OCI-LY1 (cell line): ENCODE measurements around the gene CHKA.

Experiments used
- H2AFZ ChIP-seq: fragments of 200-600 bp; sonication (generic), shearing (Covaris generic); 2 replicates; pipeline ENCODE4 v1.6.0; 2014; ENCODE audit warnings: antibody characterized with exemption, mild to moderate bottlenecking, low read length
- H3F3A ChIP-seq: fragments of 200-600 bp; sonication (generic), shearing (Covaris generic); 2 replicates; pipeline ENCODE4 v1.6.0; 2014; ENCODE audit warnings: mild to moderate bottlenecking, antibody characterized with exemption, low read length, moderate library complexity; ENCODE audit not compliant: insufficient read depth
- H3K27ac ChIP-seq: fragments of 200-600 bp; sonication (generic); 2 replicates; pipeline ENCODE4 v1.5.1; 2014; ENCODE audit warnings: low read length, mixed run types, mild to moderate bottlenecking, low read depth; ENCODE audit not compliant: poor library complexity, severe bottlenecking
- H3K27me3 ChIP-seq: fragments of 200-600 bp; sonication (generic); 2 replicates; pipeline ENCODE4 v1.6.0; 2014; ENCODE audit warnings: antibody characterized with exemption, mild to moderate bottlenecking, low read length, moderate library complexity; ENCODE audit not compliant: insufficient read depth
- H3K36me3 ChIP-seq: fragments of 200-600 bp; sonication (generic); 2 replicates; pipeline ENCODE4 v1.6.1; 2014; ENCODE audit warnings: mild to moderate bottlenecking, antibody characterized with exemption, low read length, moderate library complexity, mixed read lengths; ENCODE audit not compliant: insufficient read depth
- H3K4me1 ChIP-seq: fragments of 200-600 bp; sonication (generic); 2 replicates; pipeline ENCODE4 v1.5.1; 2014; ENCODE audit warnings: mild to moderate bottlenecking, low read length, moderate library complexity; ENCODE audit not compliant: insufficient read depth, severe bottlenecking
- H3K4me2 ChIP-seq: fragments of 200-600 bp; sonication (generic), shearing (Covaris generic); 2 replicates; pipeline ENCODE4 v1.6.1; 2014; ENCODE audit warnings: low read length
- H3K4me3 ChIP-seq: fragments of 200-600 bp; sonication (generic); 2 replicates; pipeline ENCODE4 v1.5.1; 2014; ENCODE audit warnings: low read length, low read depth, mild to moderate bottlenecking, mixed read lengths; ENCODE audit not compliant: poor library complexity, severe bottlenecking
- H3K79me2 ChIP-seq: fragments of 200-600 bp; shearing (Covaris generic); 2 replicates; pipeline ENCODE4 v1.6.1; 2016; ENCODE audit warnings: mixed run types, low read length, mixed read lengths; ENCODE audit not compliant: insufficient read depth
- H3K9ac ChIP-seq: fragments of 200-600 bp; sonication (generic), shearing (Covaris generic); 2 replicates; pipeline ENCODE4 v1.6.1; 2014; ENCODE audit warnings: mild to moderate bottlenecking, low read length, mixed read lengths
- H3K9me2 ChIP-seq: fragments of 200-600 bp; sonication (generic), shearing (Covaris generic); 2 replicates; pipeline ENCODE4 v1.6.1; 2014; ENCODE audit warnings: low read depth, mild to moderate bottlenecking, low read length, mixed read lengths
- H3K9me3 ChIP-seq: fragments of 200-600 bp; shearing (Covaris generic); 2 replicates; pipeline ENCODE4 v1.6.1; 2014; ENCODE audit warnings: low read length, mixed read lengths
- H4K20me1 ChIP-seq: fragments of 200-600 bp; sonication (generic), shearing (Covaris generic); 2 replicates; pipeline ENCODE4 v1.6.0; 2016; ENCODE audit warnings: mild to moderate bottlenecking, low read length; ENCODE audit not compliant: insufficient read depth
- EZH2 ChIP-seq: fragments of 200-600 bp; sonication (generic), shearing (Covaris generic); IDR thresholded peaks from 2 replicates; pipeline ENCODE4 v1.8.0; 2017; ENCODE audit warnings: borderline replicate concordance, mixed run types, mild to moderate bottlenecking, antibody characterized with exemption, low read length, moderate library complexity, mixed read lengths
- TF ChIP-seq, protein P1 (sequence below): fragments of 200-600 bp; sonication (generic), shearing (Covaris generic); IDR thresholded peaks from 2 replicates; pipeline ENCODE4 v1.5.1; 2017; ENCODE audit warnings: mild to moderate bottlenecking, antibody characterized with exemption, low read length, moderate library complexity, mixed read lengths

The CHKA gene

DNA sequence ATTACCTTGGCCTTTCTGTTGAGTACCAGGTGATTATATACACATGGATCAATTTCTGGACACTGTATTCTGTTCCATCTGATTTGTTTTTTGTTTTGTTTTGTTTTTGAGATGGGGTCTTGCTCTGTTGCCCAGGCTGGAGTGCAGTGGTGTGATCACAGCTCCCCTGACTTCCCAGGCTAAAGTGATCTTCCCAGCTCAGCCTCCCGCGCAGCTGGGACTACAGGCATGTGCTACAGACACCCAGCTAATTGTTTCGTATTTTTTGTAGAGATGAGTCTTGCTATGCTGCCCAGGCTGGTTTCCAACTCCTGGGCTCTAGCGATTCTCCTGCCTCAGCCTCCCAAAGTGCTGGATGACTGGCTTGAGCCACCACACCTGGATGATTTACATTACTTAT lies 63.4 kb downstream of the CHKA start:
- H3K79me2 ChIP-seq = no peaks in the 10 kb centered on the region
- H3K27ac ChIP-seq = no peak overlapping the region
- no peak overlapping the region for H2AFZ ChIP-seq
- no peaks in the 10 kb centered on the region for H3K9me2 ChIP-seq
- no peak for TF ChIP-seq EZH2
- TF ChIP-seq, protein P1, sequence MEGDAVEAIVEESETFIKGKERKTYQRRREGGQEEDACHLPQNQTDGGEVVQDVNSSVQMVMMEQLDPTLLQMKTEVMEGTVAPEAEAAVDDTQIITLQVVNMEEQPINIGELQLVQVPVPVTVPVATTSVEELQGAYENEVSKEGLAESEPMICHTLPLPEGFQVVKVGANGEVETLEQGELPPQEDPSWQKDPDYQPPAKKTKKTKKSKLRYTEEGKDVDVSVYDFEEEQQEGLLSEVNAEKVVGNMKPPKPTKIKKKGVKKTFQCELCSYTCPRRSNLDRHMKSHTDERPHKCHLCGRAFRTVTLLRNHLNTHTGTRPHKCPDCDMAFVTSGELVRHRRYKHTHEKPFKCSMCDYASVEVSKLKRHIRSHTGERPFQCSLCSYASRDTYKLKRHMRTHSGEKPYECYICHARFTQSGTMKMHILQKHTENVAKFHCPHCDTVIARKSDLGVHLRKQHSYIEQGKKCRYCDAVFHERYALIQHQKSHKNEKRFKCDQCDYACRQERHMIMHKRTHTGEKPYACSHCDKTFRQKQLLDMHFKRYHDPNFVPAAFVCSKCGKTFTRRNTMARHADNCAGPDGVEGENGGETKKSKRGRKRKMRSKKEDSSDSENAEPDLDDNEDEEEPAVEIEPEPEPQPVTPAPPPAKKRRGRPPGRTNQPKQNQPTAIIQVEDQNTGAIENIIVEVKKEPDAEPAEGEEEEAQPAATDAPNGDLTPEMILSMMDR = no peak
- no peak overlapping the region for H3K4me2 ChIP-seq
- H3K9me3 ChIP-seq = no peaks in the 10 kb centered on the region
- no peaks in the 10 kb centered on the region for H4K20me1 ChIP-seq
- peaks cover 52% of the 10 kb centered on the region for H3K36me3 ChIP-seq
- H3K9ac ChIP-seq = no peak overlapping the region
- H3K27me3 ChIP-seq = no peaks in the 10 kb centered on the region
- no peaks in the 10 kb centered on the region for H3F3A ChIP-seq
- H3K4me1 ChIP-seq = no peaks in the 10 kb centered on the region
- H3K4me3 ChIP-seq = no peak overlapping the region

DNA sequence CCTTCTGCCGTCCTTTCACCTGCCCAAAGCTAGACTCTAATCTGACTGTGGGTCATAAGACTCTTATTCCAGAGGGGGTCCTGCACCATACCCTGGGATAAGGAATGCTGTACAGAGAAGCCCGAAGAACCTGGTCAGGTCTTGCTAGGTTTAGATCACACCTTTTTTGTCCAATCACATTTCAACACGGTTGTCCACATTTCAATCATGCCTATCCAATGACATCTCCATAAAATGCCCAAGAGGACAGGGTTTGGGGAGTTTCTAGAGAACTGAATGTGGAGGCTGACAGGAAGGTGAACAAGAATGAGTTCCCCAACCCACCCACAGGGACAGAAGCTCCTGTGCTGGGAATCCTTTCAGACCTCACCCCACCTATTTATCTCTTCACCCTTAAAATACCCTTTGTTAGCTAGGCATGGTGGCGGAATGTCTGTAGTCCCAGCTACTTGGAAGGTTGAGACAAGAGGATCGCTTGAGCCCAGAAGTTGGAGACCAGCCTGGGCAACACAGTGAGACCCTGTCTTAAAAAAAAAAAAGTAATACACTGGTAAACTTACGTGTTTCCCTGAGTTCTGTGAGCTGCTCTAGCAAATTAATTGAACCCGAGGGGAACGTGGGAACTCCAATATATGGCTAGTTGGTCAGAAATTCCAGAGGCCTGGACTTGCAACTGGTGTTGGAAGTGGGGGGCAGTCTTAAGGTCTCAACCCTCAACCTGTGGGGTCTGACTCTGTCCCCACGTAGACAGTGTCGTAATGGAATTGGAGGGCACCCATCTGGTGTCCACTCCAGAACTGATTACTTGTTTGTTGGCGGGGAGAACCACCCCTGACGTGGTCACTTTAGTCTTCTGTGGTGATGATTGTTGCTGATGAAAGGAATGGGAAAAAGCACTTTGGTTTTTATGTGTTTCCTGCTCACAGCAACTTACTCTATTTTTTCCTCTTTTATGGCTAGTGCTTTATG lies 64.6 kb downstream of the CHKA start:
- Histone ChIP-seq H3K36me3 (peaks cover 47% of the 10 kb centered on the region), H3F3A (no peaks in the 10 kb centered on the region)

DNA sequence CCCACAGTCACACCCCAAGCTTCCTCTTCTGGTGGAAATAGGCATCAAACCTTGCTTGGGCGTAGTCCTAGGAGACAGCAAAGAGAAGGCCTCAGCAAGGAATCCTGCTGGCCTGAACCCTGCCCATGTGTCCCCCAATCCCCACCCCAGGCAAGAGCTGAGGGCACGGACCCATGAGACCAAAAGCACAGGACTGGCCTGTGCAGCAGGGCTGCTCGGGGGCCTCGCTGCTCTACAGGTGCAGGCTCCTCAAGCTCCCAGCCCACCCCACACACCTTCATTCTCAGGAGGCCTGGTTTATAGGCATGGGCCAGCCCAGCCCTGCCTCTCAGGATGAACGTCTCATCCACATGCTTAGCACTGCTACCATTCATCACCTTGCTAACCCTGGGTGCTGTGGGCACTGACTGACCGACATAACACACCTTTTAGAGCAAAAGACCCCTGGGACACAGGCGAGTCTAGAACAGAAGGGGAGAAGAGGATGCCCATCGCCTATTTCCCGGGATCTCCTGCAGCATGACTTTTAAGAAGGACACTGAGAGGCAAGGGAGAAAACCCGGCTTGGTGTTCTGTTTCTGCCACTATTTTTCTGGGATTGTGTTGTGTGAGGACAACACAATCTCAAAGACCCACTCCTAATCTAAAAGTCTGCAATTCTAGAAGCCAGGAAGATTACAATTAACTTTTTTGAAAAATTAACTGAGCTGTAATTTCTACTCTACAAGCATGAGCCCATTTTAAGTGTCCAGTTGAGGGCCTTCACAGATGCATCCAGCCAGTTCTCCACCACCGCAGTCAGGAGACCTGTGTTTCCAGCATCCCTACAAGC lies 67.0 kb downstream of the CHKA start:
- no peaks in the 10 kb centered on the region for H3F3A ChIP-seq
- no peaks in the 10 kb centered on the region for H3K27me3 ChIP-seq
- H3K9me2 ChIP-seq = no peaks in the 10 kb centered on the region
- no peak overlapping the region for H3K4me2 ChIP-seq
- peaks cover 53% of the 10 kb centered on the region for H3K36me3 ChIP-seq
- H3K79me2 ChIP-seq = no peaks in the 10 kb centered on the region
- no peak overlapping the region for H2AFZ ChIP-seq
- TF ChIP-seq EZH2 = no peak
- TF ChIP-seq, protein P1 = no peak
- no peaks in the 10 kb centered on the region for H3K9me3 ChIP-seq
- H3K4me1 ChIP-seq = no peaks in the 10 kb centered on the region
- H3K4me3 ChIP-seq = no peak overlapping the region
- no peak overlapping the region for H3K9ac ChIP-seq
- H4K20me1 ChIP-seq = no peaks in the 10 kb centered on the region
- no peak overlapping the region for H3K27ac ChIP-seq

More for the DNA sequence above, 64.6 kb downstream of the CHKA start:
- no peak overlapping the region for H3K27ac ChIP-seq
- H3K9ac ChIP-seq = no peak overlapping the region
- no peaks in the 10 kb centered on the region for H4K20me1 ChIP-seq
- no peaks in the 10 kb centered on the region for H3K4me1 ChIP-seq
- TF ChIP-seq, protein P1 = no peak
- no peak for TF ChIP-seq EZH2
- no peaks in the 10 kb centered on the region for H3K27me3 ChIP-seq
- H3K4me3 ChIP-seq = no peak overlapping the region
- H3K9me3 ChIP-seq = no peaks in the 10 kb centered on the region
- no peak overlapping the region for H2AFZ ChIP-seq
- H3K79me2 ChIP-seq = no peaks in the 10 kb centered on the region
- H3K9me2 ChIP-seq = no peaks in the 10 kb centered on the region
- no peak overlapping the region for H3K4me2 ChIP-seq
